Stimulated activated CD8-positive, alpha-beta memory T cell treated with anti-CD3 and anti-CD28 coated beads, Interleukin-15, amount 100 ng/mL, for 1 hour (primary cell): ENCODE data around the gene ACVR1.

Experiments used
- DNase-seq: peaks from one replicate; pipeline ENCODE4 v3.0.0-alpha.2; 2020; ENCODE audit warnings: low read depth

The ACVR1 gene

GRCh38 chr2:157853820-157854219 lies 22.3 kb downstream of the ACVR1 start:
- no peak for DNase-seq

- no peak for DNase-seq
Observed at GRCh38 chr2:157853211-157853610, 22.9 kb downstream of the ACVR1 start.

GRCh38 chr2:157849591-157849990 lies 26.5 kb downstream of the ACVR1 start:
- no peak for DNase-seq

- DNase-seq = no peak
Observed at GRCh38 chr2:157848213-157848612, 27.9 kb downstream of the ACVR1 start.

GRCh38 chr2:157845081-157845480 lies 31.0 kb downstream of the ACVR1 start:
- no peak for DNase-seq

- no peak for DNase-seq
Observed at GRCh38 chr2:157843935-157844334, 32.2 kb downstream of the ACVR1 start.

GRCh38 chr2:157843081-157843480 lies 33.0 kb downstream of the ACVR1 start:
- no peak for DNase-seq

- DNase-seq = no peak
Observed at GRCh38 chr2:157842106-157842879, 33.8 kb downstream of the ACVR1 start.

- no peak for DNase-seq
Observed at GRCh38 chr2:157841485-157841884, 34.6 kb downstream of the ACVR1 start.

GRCh38 chr2:157840568-157841156 lies 35.5 kb downstream of the ACVR1 start:
- no peak for DNase-seq

- no peak for DNase-seq
Observed at GRCh38 chr2:157839822-157840221, 36.3 kb downstream of the ACVR1 start.

GRCh38 chr2:157839162-157839801 lies 36.8 kb downstream of the ACVR1 start:
- DNase-seq = no peak

- DNase-seq = no peak
Observed at GRCh38 chr2:157838442-157839161, 37.5 kb downstream of the ACVR1 start.

- no peak for DNase-seq
Observed at GRCh38 chr2:157837851-157838441, 38.2 kb downstream of the ACVR1 start.

- DNase-seq = no peak
Observed at GRCh38 chr2:157836531-157836930, 39.6 kb downstream of the ACVR1 start.

GRCh38 chr2:157835425-157835824 lies 40.7 kb downstream of the ACVR1 start:
- DNase-seq = no peak

GRCh38 chr2:157835006-157835405 lies 41.1 kb downstream of the ACVR1 start:
- no peak for DNase-seq

- DNase-seq = no peak
Observed at GRCh38 chr2:157833721-157834120, 42.4 kb downstream of the ACVR1 start.

GRCh38 chr2:157831573-157832315 lies 44.4 kb downstream of the ACVR1 start:
- no peak for DNase-seq

- DNase-seq = no peak
Observed at GRCh38 chr2:157830696-157831570, 45.2 kb downstream of the ACVR1 start.

GRCh38 chr2:157830266-157830665 lies 45.9 kb downstream of the ACVR1 start:
- no peak for DNase-seq
